ENCODE data around the gene UROC1. TPM values are rescaled to one million over a fixed set of nuclear protein-coding genes. Genes with fewer than 3 reads are reported as not detected.
A peak's percentile ranks its signal among the peaks of the same experiment; 100 is the strongest.

The UROC1 gene
- total and polyA plus RNA-seq, 2 of the 4 experiments (the other 2 are of a cell fraction): not detected

DNA sequence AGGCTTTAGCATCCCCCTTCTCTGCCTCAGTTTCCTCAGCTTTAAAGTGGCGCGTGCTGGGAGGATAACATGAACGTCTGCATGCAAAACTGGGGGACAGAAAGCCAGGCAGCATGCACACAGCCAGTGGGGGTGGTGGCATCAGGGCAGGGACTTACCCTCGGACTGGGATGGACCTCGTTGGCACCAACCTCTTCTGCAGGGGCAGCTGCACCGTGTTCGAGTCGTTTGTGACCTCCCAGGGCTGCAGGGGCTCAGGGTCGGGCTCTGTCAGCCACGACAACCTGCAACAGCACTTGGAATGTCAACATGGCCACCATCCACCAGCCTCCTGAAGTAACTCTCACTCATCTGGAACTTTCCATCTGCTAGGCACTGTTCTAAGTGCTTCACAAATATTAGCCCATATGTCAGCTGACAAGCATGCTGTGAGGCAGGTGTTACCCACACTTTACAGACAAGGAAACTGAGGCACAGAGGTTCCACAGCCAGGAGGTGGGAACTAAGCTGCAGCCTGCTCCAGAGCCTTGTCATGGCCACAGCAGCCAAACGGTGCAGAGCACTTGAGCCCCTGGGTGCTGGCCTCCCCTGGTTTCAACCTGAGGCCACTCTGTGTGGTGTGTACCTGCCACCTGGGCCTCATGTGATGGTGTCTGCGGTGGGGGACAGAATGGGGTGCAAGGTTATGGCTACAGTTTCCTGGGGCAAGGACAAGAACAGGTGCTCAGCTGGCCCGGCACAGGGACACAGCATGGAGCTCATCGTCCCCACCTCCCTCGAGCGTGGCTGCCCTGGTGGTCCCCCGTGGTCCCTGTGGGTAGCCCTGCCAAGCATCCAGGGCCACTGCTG, 34.5 kb upstream of the UROC1 start:
- Histone ChIP-seq H2AK9ac (replicated peaks; ENCODE audit: low read depth, low read length, poor library complexity) (peak overlapping the region; percentile 55), H3K4ac (ENCODE audit: low read depth, low read length) (no peak overlapping the region), H3K79me1 (ENCODE audit: low read depth in 1 of 2, low read length in 2 of 2) (no peaks in the 10 kb centered on the region), H3K27me3 (ENCODE audit: control insufficient read depth, insufficient read depth, low read length) (peaks cover 22% of the 10 kb centered on the region), H4K8ac (ENCODE audit: low read depth in 2 of 2, low read length in 2 of 2) (no peak overlapping the region), H2BK15ac (ENCODE audit: low read depth, low read length) (no peak overlapping the region), H3K23ac (ENCODE audit: low read depth, low read length) (no peak overlapping the region), H3K18ac (ENCODE audit: low read depth, low read length) (no peak overlapping the region), H3K56ac (ENCODE audit: extremely low read depth, insufficient read depth, low read length) (no peak overlapping the region), H3K14ac (replicated peaks; ENCODE audit: low read depth, low read length) (no peak overlapping the region), H2BK5ac (ENCODE audit: low read depth, low read length, poor library complexity, severe bottlenecking) (no peak overlapping the region), H2BK20ac (ENCODE audit: low read depth, low read length) (no peak overlapping the region), H3K9ac (ENCODE audit: low read depth, low read length) (no peak overlapping the region), H4K20me1 (ENCODE audit: insufficient read depth, low read length) (no peaks in the 10 kb centered on the region), H4K5ac (ENCODE audit: low read depth, low read length) (no peak overlapping the region), H3K4me3 (ENCODE audit: insufficient read depth, low read depth, low read length) (no peak overlapping the region), H2AK5ac (ENCODE audit: low read depth, low read length) (no peak overlapping the region), H3K4me2 (ENCODE audit: low read depth, low read length) (no peak overlapping the region), H2AFZ (replicated peaks; ENCODE audit: low read length, poor library complexity) (peak overlapping the region; percentile 21), H3K4me1 (ENCODE audit: control insufficient read depth, insufficient read depth, low read length) (no peaks in the 10 kb centered on the region), H3K27ac (ENCODE audit: insufficient read depth, low read length) (no peak overlapping the region), H3K9me3 (ENCODE audit: control insufficient read depth, insufficient read depth, low read length) (no peaks in the 10 kb centered on the region), H4K91ac (ENCODE audit: insufficient read depth, low read depth, low read length) (no peak overlapping the region), H3K9me1 (ENCODE audit: insufficient read depth, low read length) (no peaks in the 10 kb centered on the region), H2BK120ac (ENCODE audit: low read depth, low read length) (no peak overlapping the region), H3K36me3 (ENCODE audit: control insufficient read depth, insufficient read depth, low read length) (no peaks in the 10 kb centered on the region)
- BruUV-seq (replicated peaks): no TSS peak
- intact Hi-C loops (cut with micrococcal nuclease): no loop called here
- in situ Hi-C loops (cut with MboI; ENCODE audit: low sequenced_read_pairs): no loop called here
- DNase-seq: no peak
- ATAC-seq (ENCODE audit: low read depth): no peak
- dilution Hi-C loops (cut with HindIII; ENCODE audit: low sequenced_read_pairs, unreplicated experiment): no loop called here
- WGBS, 2 experiments (ENCODE audit: extremely low coverage in 2 of 2, insufficient read length in 1 of 2): 60% methylated on average over 2 of the region's 17 CpGs; no CpG with 5 or more reads in 1 of the 2 experiments
- ChIA-PET CTCF (no interaction called here), POLR2A (ENCODE audit: unreplicated experiment) (no interaction called here)
- no peak for TF ChIP-seq MAFK (IDR thresholded peaks at IDR 0.05; ENCODE audit: low read depth, low read length)
- TF ChIP-seq CEBPB (IDR thresholded peaks at IDR 0.05; ENCODE audit: low read depth, low read length): no peak
- TF ChIP-seq, protein P1, sequence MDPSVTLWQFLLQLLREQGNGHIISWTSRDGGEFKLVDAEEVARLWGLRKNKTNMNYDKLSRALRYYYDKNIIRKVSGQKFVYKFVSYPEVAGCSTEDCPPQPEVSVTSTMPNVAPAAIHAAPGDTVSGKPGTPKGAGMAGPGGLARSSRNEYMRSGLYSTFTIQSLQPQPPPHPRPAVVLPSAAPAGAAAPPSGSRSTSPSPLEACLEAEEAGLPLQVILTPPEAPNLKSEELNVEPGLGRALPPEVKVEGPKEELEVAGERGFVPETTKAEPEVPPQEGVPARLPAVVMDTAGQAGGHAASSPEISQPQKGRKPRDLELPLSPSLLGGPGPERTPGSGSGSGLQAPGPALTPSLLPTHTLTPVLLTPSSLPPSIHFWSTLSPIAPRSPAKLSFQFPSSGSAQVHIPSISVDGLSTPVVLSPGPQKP (IDR thresholded peaks at IDR 0.05; ENCODE audit: borderline replicate concordance, low read depth, low read length): no peak
- TF ChIP-seq NFE2L2 (IDR thresholded peaks at IDR 0.05; ENCODE audit: low read depth, low read length): no peak
- no peak for TF ChIP-seq RAD21 (IDR thresholded peaks at IDR 0.05; ENCODE audit: low read length)
- no peak for TF ChIP-seq BHLHE40 (IDR thresholded peaks at IDR 0.05; ENCODE audit: low read depth, low read length)
- no peak for TF ChIP-seq SMC3 (IDR thresholded peaks at IDR 0.05; ENCODE audit: low read depth, low read length)
- TF ChIP-seq RCOR1 (IDR thresholded peaks at IDR 0.05; ENCODE audit: insufficient replicate concordance, low read length): no peak
